ENCODE results near the gene E2F7.

GRCh38 chr12:76980196-76980595 is 85.2 kb downstream of the E2F7 start:
- TF ChIP-seq MAX (IDR thresholded peaks at IDR 0.05) (no peak), EP300 (IDR thresholded peaks at IDR 0.05; ENCODE audit: borderline replicate concordance) (no peak), YY1 (IDR thresholded peaks at IDR 0.05; ENCODE audit: low read depth) (no peak), REST (IDR thresholded peaks at IDR 0.05; ENCODE audit: low read depth) (no peak)

Data from Ishikawa (cell line).